Urothelium cell line (cell line): Measurements from ENCODE around the gene NGB.
"Not testable (repeated sequence)": the region's sequence is repeated elsewhere in the genome, so short reads cannot be mapped to it uniquely, and the experiment has no call there.

ENCODE experiments used
- DNase-seq: peaks from one replicate; pipeline ENCODE4 v3.0.0; 2011; ENCODE audit warnings: low spot score, mixed read lengths
- FAIRE-seq: peaks from 2 replicates; lab custom pipeline; 2011; peaks lifted over from hg19 to GRCh38; lab: Jason Lieb, UNC

Gene NGB, protein sequence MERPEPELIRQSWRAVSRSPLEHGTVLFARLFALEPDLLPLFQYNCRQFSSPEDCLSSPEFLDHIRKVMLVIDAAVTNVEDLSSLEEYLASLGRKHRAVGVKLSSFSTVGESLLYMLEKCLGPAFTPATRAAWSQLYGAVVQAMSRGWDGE

DNA sequence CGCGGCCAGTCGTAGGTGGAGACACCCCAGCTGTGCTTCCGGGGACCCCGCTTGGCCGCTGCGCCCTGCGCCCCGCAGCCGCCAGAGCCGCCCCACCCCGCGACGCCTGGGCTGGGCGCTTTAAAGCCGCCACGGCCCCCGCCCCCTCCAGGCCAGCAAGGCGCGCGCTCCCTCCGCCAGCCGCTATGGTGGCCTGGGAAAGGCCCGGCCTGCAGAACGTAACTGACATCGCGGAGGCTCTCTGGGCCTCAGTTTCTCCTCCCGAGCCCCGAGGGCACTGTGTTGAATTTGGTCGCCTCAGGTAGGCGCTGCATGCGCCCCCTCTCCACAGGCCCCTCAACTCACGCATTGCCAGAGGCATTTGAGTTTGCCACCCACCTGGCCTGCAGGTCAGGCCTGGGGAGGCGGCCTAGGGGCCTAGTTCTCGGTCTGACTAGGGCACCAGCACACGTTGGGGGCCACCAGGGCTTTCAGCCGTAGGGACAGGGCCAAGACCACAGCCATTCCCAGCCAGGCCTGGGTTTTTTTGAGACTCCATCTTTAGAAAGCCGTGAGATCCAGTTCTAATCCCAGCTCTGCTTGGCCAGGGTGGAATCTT is at the start of gene NGB:
Gene NGB (minus strand): TSS at position 94 of the 598 bp plus-strand sequence. CDS start 269 bp downstream, outside the sequence.
- DNase-seq (no peak), FAIRE-seq (no peak)

DNA sequence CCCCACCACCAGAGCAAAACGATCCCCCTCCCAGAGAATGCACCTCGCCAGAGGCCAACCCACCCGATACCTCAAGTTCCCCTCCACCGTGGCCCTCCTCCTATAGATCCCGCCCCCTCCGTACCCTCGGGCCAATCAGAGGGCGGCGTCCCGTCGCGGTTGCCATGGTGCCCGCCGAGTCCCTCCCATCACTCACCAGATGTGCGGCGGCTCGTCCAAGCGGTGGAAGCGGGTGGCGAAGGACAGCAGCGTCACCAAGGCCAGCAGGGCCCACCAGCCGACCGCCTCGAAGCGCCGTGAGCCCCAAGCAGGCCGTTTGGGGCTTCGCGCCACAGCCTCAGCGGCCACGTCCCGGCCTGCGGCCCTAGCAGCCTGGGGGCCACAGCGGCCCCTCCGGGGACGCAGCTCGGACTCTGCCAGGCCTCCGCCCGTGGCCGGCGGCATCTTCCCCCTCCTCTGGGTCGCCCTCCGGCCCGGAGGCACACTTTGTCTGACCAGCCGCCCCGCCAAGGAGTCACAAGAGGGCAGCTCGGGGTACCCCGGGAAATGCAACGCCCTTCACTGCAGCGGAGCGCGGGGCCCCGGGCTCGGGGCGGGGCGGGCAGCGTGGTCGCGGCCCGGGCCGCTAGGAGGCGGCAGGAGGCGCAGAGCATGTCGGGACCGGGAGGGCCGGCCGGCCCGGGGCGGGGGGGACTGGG is 49.4 kb upstream of the NGB start, which contains the start of gene POMT2:
Gene POMT2 (minus strand): TSS at position 646 of the 698 bp plus-strand sequence. CDS start 202 bp downstream, at position 444.
- peak; percentile 98 for DNase-seq
- peak; percentile 98 for FAIRE-seq

DNA sequence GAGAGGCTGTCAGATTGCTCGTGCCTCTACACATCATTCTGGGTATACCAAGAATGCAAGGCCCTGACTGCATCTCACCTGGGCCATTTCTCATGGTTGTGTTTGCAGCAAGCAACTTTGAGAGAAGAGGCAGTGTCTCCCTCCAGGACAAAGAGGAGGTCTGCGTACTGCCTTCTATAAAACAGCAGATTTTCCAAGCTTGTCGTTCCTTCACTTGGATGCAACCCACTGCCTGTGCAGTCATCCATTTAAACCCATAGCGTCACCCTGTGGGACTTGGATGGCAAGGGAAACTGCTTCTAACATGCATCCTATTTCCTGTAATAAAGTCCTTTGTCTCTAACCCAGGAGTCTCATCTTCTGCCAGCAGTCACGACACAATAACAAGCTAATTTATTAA is 48.4 kb upstream of the NGB start:
- no peak for DNase-seq
- FAIRE-seq, result no peak

DNA sequence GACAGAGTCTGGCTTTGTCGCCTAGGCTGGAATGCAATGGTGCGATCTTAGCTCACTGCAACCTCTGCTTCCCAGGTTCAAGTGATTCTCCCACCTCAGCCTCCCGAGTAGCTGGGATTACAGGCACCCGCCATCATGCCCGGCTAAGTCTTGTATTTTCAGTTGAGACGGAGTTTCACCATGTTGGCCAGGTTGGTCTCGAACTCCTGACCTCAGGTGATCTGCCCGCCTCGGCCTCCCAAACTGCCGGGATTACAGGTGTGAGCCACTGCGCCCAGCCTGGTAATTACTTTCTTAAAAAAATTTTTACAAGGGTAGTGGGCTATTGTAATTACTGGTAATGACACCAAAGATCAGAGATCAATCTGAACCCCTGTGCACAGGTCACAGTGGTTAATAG is 47.8 kb upstream of the NGB start:
- not testable (repeated sequence) for FAIRE-seq, DNase-seq

DNA sequence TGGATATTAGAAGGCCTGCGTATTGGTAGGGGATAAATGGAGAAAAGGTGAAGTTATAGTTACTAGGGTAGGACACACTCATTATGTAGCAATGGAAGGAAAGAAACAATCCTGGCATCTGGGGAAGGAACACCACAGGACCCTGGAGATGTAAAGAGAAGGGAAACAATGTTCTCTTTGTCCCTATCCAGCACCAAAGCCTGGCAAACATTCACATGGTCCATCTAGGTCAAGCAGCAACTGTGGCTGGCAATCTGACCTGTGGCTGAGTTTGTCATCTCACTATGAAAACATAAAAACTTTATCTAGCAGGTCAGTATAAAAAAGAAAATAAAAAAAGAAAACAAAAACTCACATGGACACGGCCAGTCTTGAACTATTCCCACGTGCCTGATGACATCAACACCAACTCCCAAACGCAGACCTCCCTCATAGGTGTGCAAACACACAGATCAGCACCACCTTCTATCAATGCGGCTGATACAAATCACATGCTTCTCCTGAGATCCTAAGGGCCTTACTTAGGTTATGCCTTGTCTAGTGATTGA is 47.1 kb upstream of the NGB start:
- no peak for DNase-seq
- FAIRE-seq, result no peak

DNA sequence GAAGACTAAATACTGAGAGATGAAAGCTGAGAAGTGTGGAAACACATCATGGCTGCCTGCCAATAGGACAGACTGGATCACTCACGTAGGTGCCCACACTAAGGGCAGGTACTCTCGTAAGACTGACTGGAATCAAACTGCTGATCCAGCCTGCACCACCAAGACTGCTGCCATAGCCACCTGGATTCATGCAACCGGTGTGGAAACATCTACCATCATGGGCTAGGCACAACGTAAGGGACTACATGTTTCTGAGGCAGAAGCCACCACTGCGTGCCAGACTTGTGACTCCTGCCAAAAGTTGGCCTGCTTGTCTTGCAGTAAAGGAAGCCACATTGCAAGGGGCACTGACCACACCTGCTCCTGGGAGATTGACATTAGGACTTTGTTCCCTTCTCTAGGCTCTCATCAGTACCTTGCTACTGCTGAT is 45.9 kb upstream of the NGB start:
- DNase-seq (no peak), FAIRE-seq (peak; percentile 30)

DNA sequence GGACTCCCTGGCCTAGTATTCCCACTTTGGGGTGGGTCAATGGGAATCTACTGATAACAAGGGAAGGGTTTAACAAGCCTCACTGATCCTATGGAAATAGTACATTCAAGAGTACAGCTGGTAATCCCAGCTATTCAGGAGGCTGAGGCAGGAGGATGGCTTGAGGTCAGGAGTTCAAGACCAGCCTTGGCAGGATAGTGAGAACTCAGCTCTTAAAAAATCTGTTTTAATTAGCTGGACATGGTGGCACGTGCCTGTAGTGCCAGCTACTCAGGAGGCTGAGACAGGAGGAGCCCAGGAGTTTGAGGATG is 45.1 kb upstream of the NGB start:
- no peak for DNase-seq
- no peak for FAIRE-seq

DNA sequence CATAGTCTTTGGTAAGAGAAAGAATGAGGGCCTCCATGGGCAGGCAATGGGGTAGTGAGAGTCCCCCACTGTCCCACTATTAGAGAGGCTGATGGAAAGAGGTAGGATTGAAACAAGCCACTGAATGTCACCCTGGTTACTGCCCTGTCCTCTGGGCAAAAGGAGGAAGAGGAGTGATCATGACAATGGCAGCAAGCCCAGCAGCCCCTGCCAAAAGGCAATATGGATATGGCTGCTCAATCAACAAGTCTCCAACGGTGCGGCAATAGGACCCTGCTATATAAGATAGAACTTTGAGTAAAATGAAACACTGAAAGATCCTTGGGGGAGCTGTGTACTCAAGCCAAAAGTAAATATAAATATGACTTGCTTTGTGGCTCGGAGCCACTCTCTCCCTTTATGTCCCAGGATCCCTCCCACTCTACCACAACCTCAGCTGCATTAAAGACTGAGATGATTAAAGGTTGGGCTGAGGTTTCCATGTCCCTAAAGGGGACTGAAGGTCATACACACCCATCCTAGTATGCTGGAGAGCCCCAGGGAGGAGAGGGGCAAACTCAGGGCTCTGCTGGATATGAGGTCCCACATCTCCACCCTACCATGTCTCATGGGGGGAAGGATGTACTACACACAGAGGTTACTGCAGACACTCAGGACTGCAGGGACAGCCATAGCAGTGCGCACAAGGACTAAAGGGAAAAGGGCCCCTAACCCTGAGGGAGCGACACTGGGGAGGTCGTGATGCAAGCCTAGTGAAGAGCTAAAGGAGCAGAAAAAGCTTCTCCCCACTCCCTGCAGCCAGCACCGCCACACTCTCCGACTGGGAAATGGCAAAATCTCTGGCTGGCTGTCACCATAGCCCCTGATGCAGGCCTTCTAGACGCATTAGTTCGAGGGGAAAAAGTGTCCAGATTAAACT is 43.8 kb upstream of the NGB start:
- FAIRE-seq, result peak; percentile 30
- DNase-seq, result no peak

DNA sequence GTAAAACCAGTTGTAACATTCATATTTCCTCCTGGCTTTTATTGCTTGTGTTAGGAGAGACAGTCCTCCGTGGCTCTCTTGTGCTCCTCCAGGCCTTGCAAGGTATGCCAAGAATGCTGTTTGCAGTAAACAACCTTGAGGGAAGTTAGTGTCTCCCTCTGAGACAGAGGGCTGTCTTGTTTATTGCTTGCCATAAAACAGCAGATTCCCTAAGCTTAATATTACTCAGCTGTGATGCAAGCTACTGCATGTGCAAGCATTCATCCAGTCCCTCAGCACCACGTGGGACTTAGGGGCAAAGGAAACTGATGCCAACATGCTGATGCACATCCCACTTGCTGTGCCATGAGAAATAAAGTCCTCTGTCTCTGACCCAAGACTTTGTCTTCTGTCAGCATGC is 43.0 kb upstream of the NGB start:
- no peak for DNase-seq
- no peak for FAIRE-seq

DNA sequence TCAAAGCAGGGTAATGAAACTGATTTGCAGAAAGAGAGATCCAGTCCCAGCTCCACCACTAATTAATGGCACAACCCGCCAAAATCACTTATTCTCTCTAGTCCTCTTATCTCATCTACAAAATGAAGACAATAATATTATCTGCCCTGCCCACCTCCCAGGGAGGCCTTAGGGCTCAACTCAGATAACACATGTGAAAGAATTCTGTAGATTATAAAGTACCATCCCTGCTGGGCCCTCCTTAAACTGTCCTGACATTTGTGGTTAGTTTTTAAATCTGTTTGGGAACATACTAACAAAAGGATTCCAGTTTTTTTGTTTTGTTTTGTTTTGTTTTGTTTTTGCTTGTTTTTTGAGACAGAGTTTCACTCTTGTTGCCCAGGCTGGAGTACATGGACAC is 42.4 kb upstream of the NGB start:
- no peak for FAIRE-seq
- no peak for DNase-seq

DNA sequence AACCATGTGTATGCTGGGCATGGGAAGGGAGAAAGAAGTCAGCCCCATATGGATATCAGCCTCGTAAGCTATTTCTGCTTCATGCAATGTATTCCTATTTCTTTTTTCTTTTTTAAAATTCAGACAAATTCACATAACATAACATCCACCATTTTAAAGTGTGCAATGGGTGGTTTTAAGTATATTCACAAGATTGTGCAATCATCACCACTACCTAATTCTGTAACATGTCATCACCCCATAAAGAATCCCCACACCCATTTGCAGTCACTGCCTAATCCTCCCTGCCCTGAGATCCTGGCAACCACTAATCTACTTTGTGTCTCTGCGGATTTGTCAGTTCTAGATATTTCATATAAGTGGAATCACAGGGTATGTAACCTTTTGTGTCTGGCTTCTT is 40.2 kb upstream of the NGB start:
- DNase-seq, result no peak
- FAIRE-seq, result no peak

DNA sequence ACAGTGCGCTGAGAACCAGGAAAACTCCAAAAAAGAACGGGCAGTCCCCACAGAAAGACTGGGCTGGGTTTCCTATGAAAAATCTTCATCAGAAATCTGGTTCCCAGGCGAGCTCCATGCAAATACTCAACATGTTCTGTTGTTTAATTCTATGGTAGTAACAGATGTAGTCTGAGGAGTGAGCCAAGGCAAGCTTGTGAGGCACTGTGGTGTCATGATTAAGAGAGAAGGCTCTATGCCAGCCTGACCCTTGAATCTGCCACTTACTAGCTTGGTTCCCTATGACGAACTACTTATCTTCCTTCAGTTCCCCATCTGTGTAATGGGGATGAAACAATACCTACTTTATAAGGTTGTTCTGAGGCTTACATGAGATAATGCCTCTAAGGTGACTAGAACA is 39.0 kb upstream of the NGB start:
- DNase-seq (no peak), FAIRE-seq (no peak)

DNA sequence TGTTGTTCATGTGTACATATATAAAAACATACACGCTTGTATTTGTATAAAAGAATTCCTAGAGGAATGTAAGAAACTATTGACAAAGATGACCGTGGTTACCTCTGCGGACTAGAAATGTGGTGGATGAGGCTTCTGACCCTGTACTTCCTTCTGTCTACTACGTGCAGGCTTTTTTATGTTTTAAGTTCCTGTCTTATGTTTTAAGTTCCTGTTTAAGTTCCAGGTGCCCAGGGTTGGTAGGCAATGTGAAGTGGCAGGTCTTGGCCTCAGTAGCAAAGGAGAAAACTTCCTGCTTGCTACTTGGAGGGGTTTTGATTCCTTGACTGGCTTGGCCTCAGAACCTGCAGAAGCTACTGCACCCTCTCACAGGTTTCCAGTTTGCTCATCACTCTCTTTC is 38.1 kb upstream of the NGB start:
- FAIRE-seq, result no peak

DNA sequence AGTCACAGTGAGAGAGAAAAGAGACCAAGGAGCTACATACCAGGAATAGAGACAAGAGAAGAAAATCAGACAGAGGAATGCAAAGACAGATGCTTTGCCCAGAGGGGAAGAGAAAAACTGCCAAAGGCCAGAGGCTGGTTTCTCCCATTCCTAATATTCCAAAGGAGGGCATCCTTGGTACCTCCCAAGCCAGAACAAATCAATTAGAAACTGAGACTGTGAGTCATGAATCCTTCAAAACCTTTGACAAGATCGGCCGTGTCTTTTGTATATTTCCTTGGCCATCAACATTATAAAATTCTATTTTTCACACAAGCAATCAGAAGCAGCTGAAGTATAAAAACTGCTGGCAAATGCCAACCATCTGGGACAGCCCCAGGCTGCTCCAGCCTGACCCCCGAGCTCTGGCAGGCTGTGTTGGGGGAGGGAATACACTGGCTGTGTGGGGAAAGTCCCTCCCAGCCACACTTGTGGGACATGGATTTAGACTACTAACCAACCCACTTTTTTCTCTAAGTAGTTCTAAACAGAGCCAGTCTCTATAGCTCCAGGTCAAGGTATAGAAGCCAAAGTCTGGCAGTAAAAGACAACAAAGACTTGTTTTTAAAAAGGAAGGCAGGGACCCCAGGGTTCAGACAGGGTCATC is 36.0 kb upstream of the NGB start:
- FAIRE-seq (no peak), DNase-seq (no peak)

More for the DNA sequence above, 38.1 kb upstream of the NGB start:
- DNase-seq, result no peak

DNA sequence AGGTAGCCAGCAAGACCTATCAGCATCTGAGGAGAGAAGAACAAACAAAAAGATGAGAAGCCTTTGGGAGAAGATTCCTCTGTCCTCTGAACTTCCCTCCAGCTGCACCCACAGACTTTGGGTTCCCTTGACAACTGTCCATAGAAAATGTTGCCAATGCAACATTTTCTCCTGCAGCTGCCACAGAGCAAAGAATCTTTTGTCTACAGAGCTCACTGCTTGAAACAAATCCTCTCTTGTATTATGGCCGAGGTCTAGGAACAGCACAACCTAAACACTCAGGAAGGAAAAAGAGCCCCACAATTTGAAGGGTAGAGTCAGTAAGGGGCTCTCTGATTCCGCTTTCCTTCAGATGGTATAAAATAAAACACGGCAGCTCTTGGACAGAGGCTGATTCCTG is 35.4 kb upstream of the NGB start:
- no peak for DNase-seq
- no peak for FAIRE-seq

DNA sequence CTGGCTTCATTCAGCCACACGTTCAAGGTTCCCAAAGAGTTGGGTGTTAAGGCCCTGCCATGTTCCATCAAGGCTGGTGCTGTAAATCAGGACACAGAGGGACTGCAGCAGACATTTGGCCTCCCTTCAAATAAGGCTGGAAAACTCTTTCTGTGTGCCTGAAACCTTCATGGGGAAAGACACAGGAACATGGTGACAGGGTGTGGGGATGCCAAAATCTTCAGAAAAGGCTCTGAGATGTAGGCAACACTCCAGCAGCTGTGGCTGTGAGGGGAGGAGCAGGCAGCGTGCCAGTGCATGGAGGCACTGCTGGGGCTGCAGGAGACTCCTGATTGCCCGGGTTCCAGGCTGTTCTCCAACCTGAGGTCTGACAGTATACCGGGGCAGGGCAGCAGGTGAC is 34.7 kb upstream of the NGB start:
- FAIRE-seq (no peak), DNase-seq (no peak)

DNA sequence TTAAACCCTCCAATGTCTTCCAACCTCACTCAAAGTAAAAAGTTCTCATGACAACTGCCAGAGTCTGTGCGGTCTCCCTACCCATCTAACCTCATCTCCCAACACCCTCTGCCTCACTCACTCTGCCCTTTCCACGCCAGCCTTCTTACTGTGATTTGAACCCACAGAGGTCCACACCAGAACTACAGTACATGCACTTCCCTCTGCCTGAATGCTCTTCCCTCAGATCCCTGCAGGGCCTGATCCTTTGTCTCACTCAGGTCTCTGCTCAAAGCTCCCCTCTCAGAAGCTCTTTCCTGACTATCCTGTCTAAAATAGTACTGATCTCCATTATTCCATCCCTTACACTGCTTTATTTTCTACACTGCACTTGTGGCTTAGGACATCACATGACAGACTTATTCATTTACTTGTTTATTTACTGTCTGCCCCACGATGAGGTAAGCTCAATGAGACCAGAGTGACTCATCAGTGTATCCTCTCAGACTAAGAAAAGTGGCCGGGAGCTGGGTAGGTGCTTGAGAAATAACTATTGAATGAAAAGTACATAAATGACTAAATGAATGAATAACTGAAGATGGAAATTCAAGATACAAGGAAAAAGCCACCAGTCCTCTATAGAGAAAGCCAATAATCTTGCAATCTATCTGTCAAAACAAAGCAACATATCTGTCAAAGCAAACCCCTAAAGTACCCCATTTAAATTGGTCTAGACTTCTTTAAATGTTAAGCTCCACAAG is 32.6 kb upstream of the NGB start:
- peak; percentile 93 for FAIRE-seq

DNA sequence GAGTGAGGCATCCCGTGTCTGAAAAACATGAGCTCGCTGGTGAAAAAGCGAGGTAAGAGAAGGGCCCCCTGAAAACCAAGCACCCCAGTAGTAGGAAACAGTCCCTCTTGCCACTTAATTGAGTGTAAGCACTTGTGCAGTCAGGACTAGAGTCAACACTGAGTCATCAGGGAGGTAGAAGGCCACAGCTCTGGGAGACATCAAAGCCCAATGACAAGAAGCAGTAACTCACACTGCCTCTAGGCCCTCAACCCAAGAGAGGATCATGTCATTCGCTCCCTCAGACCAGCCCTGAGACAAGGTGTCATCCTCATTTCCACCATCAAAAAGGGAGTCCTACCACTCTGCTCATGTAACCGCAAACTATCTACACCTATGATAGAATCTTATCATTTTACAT is 31.9 kb upstream of the NGB start:
- peak; percentile 79 for FAIRE-seq
- peak; percentile 70 for DNase-seq

More for the DNA sequence above, 32.6 kb upstream of the NGB start:
- DNase-seq, result peak; percentile 91

DNA sequence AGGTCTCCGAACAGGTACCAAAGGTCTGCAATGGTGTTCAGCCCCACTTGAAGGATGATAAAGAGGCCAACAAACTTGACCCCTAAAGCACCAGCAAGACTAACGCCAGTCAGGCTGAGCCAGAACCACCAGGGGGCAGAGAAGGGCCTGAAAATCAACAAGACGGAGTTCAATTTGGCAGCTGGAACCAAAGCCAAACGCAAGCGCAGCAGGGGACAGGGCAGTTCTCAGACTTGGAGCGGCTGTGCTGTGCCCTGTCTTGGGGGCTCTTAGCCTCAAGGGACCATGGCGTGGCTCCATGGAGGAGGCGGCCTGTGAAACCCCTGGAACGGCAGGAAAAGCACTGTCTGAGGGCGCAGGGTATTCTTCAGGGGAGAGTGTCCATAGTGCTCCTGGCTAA is 30.1 kb upstream of the NGB start:
- no peak for FAIRE-seq

DNA sequence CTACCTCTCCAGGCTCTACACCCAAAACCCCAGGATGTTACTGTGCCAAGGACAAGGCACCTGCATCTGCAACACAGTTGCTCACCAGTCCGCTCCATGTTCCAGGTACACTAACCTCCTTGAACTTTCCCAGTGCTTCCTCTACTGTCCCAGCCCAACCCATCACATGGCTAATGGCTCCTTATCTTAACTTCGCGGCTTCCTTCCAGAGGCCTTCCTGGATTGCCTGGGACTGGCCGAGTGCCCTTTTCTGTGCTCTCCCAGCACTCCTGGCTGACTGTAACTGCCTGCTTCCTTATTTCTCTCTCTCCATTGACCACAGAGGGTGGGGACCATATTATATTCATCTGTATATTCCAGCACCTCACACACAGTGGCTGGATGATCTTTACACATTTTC is 28.8 kb upstream of the NGB start:
- FAIRE-seq (peak; percentile 23), DNase-seq (no peak)

More for the DNA sequence above, 30.1 kb upstream of the NGB start:
- peak; percentile 49 for DNase-seq
